HCT116 (cell line): ENCODE measurements around the gene APOL5. TPM values are rescaled to one million over a fixed set of nuclear protein-coding genes. Genes with fewer than 3 reads are reported as not detected.

Experiments
- ATAC-seq: fragments of 200-7000 bp; cut with Tn5 transposase; 2 replicates; pipeline ENCODE4 v1.9.1; 2020; ENCODE audit warnings: mild to moderate bottlenecking, moderate library complexity
- BruUV-seq: library from RNA; stranded (reverse); fragments of 400-500 nt; replicated peaks from 2 replicates; lab custom pipeline; 2021; lab: Mats Ljungman, UMichigan
- CTCF ChIA-PET: fragments of 300-600 bp; sonication (Branson Sonifier 250); formaldehyde crosslinking; loops from one replicate; lab custom pipeline; 2021; ENCODE audit warnings: antibody characterized with exemption; lab: Charles Lee
- POLR2A ChIA-PET: fragments of 300-600, 350-600 bp; sonication (Branson Sonifier 250); formaldehyde crosslinking; loops from one replicate; lab custom pipeline; 2021; ENCODE audit warnings: antibody characterized with exemption; lab: Charles Lee
- RAD21 ChIA-PET, 2 experiments: fragments of 300-600 bp; sonication (Branson Sonifier 250); formaldehyde crosslinking; loops; one replicate each; lab custom pipeline; 2023; ENCODE audit warnings: low total read pairs in 2 of 2; ENCODE audit not compliant: uncharacterized antibody in 2 of 2, unreplicated experiment in 2 of 2, low non-redundant PET in 1 of 2; lab: Charles Lee
- DNase-seq: peaks from one replicate; pipeline ENCODE4 v3.0.0-alpha.2; 2010; ENCODE audit warnings: low read depth, low spot score
- H2AFZ ChIP-seq: fragments of 200-600 bp; shearing (Covaris generic), sonication (generic); 2 replicates; pipeline ENCODE4 v1.6.1; 2017; ENCODE audit warnings: low read depth, mixed run types, mixed read lengths, antibody characterized with exemption, low read length; ENCODE audit not compliant: poor library complexity, severe bottlenecking
- H3K27ac ChIP-seq: 2 replicates; pipeline ENCODE4 v1.5.1; 2012; ENCODE audit warnings: low read depth, low read length
- H3K27me3 ChIP-seq: fragments of 200-600 bp; sonication (generic); 2 replicates; pipeline ENCODE4 v1.6.1; 2016; ENCODE audit warnings: mixed run types, low read length, mixed read lengths; ENCODE audit not compliant: insufficient read depth
- H3K36me3 ChIP-seq, 2 experiments: fragments of 200-500 bp in 1 of 2; fragments of 200-600 bp in 1 of 2; sonication (Bioruptor generic) in 1 of 2; sonication (generic) in 1 of 2; 2 replicates each; pipeline versions ENCODE4 v1.5.1 to v1.6.1; 2014 to 2016; ENCODE audit warnings: low read length in 2 of 2, inconsistent platforms in 1 of 2, mixed read lengths in 1 of 2, mixed run types in 1 of 2; ENCODE audit not compliant: insufficient read depth in 2 of 2, control insufficient read depth in 1 of 2
- H3K4me1 ChIP-seq, 2 experiments: fragments of 200-600 bp in 1 of 2; sonication (generic) in 1 of 2; 2 replicates each; pipeline versions ENCODE4 v1.5.1 to v1.6.1; 2012 to 2017; ENCODE audit warnings: low read length in 2 of 2, inconsistent platforms in 1 of 2, mild to moderate bottlenecking in 1 of 2, mixed read lengths in 1 of 2, mixed run types in 1 of 2, moderate library complexity in 1 of 2; ENCODE audit not compliant: insufficient read depth in 2 of 2, control insufficient read depth in 1 of 2
- H3K4me2 ChIP-seq: fragments of 200-600 bp; sonication (generic); 2 replicates; pipeline ENCODE4 v1.6.1; 2017; ENCODE audit warnings: mixed run types, low read length, mixed read lengths
- H3K4me3 ChIP-seq, 2 experiments: fragments of 200-600 bp in 1 of 2; sonication (generic) in 1 of 2; replicated peaks in 1 of 2; 2 replicates each; pipeline ENCODE4 v1.5.1; 2011 to 2016; ENCODE audit warnings: low read length in 2 of 2, control low read depth in 1 of 2, low read depth in 1 of 2, mild to moderate bottlenecking in 1 of 2, mixed read lengths in 1 of 2, mixed run types in 1 of 2
- H3K79me2 ChIP-seq: fragments of 200-600 bp; sonication (generic); 2 replicates; pipeline ENCODE4 v1.6.1; 2017; ENCODE audit warnings: mild to moderate bottlenecking, mixed run types, low read length, moderate library complexity, mixed read lengths; ENCODE audit not compliant: insufficient read depth
- H3K9ac ChIP-seq: fragments of 200-600 bp; sonication (generic); 2 replicates; pipeline ENCODE4 v1.6.1; 2016; ENCODE audit warnings: low read length, mixed read lengths
- H3K9me2 ChIP-seq: fragments of 200-600 bp; sonication (generic), shearing (Covaris generic); 2 replicates; pipeline ENCODE4 v1.6.1; 2017; ENCODE audit warnings: mixed run types, mild to moderate bottlenecking, moderate library complexity; ENCODE audit not compliant: insufficient read depth
- H3K9me3 ChIP-seq, 2 experiments: fragments of 200-500 bp in 1 of 2; fragments of 200-600 bp in 1 of 2; sonication (Bioruptor generic) in 1 of 2; sonication (generic) in 1 of 2; 2 replicates each; pipeline ENCODE4 v1.6.1; 2014 to 2017; ENCODE audit warnings: low read length in 2 of 2, mixed read lengths in 2 of 2, inconsistent platforms in 1 of 2, low read depth in 1 of 2, mild to moderate bottlenecking in 1 of 2, mixed run types in 1 of 2, moderate library complexity in 1 of 2; ENCODE audit not compliant: control insufficient read depth in 1 of 2, insufficient read depth in 1 of 2
- H4K20me1 ChIP-seq: fragments of 200-600 bp; sonication (generic), shearing (Covaris generic); 2 replicates; pipeline ENCODE4 v1.6.1; 2017; ENCODE audit warnings: mixed run types, mild to moderate bottlenecking, moderate library complexity; ENCODE audit not compliant: insufficient read depth
- EGR1 ChIP-seq: IDR thresholded peaks from 2 replicates; pipeline ENCODE4 v1.6.1; 2012; ENCODE audit warnings: low read depth
- ELF1 ChIP-seq: IDR thresholded peaks from 2 replicates; pipeline ENCODE4 v1.6.1; 2012; ENCODE audit warnings: low read depth, borderline replicate concordance
- JUND ChIP-seq: IDR thresholded peaks from 2 replicates; pipeline ENCODE4 v1.6.1; 2012
- MAX ChIP-seq: IDR thresholded peaks from 2 replicates; pipeline ENCODE4 v1.6.1; 2012
- POLR2A ChIP-seq: IDR thresholded peaks from 2 replicates; pipeline ENCODE4 v1.7.0; 2011; ENCODE audit warnings: borderline replicate concordance; ENCODE audit not compliant: insufficient read depth, insufficient read length; ENCODE audit errors: extremely low read depth
- POLR2AphosphoS5 ChIP-seq: IDR thresholded peaks from 2 replicates; pipeline ENCODE4 v1.6.1; 2011; ENCODE audit warnings: mild to moderate bottlenecking, low read depth, low read length, moderate library complexity
- SP1 ChIP-seq: IDR thresholded peaks from 2 replicates; pipeline ENCODE4 v1.6.1; 2012; ENCODE audit warnings: low read depth
- SRF ChIP-seq: IDR thresholded peaks from 2 replicates; pipeline ENCODE4 v1.6.1; 2012; ENCODE audit warnings: low read depth
- TCF7L2 ChIP-seq: IDR thresholded peaks from 2 replicates; pipeline ENCODE4 v1.7.0; 2011; ENCODE audit warnings: borderline replicate concordance, inconsistent platforms; ENCODE audit not compliant: insufficient read depth, insufficient read length; ENCODE audit errors: extremely low read depth
- YY1 ChIP-seq: IDR thresholded peaks from 2 replicates; pipeline ENCODE4 v1.6.1; 2011; ENCODE audit warnings: low read length, low read depth, moderate library complexity, mild to moderate bottlenecking; ENCODE audit not compliant: insufficient replicate concordance; ENCODE audit errors: extremely low read depth
- ZFX ChIP-seq: fragments of 450-650 bp; IDR thresholded peaks from 2 replicates; pipeline ENCODE4 v1.6.1; 2017
- ZNF274 ChIP-seq: fragments of 200-500 bp; sonication (Bioruptor generic); IDR thresholded peaks from 2 replicates; pipeline ENCODE4 v1.6.1; 2014; ENCODE audit warnings: mild to moderate bottlenecking, low read depth, low read length, inconsistent platforms
- intact Hi-C: fragments of 100-400 bp; cut with micrococcal nuclease; formaldehyde crosslinking; loops from 2 replicates; pipeline ENCODE4 v1.10.0; 2022
- total RNA-seq: library from RNA; stranded (reverse); gene quantifications from one replicate; pipeline ENCODE4 v1.2.1, GENCODE V29; 2021; ENCODE audit not compliant: unreplicated experiment
- TF ChIP-seq, protein P1 (sequence below): IDR thresholded peaks from 2 replicates; pipeline ENCODE4 v1.6.1; 2011; ENCODE audit warnings: mild to moderate bottlenecking, low read length, moderate library complexity; ENCODE audit not compliant: insufficient replicate concordance; ENCODE audit errors: extremely low read depth
- TF ChIP-seq, protein P2 (sequence below), 3 experiments: fragments of 200-600 bp in 1 of 3; sonication (generic) in 1 of 3; IDR thresholded peaks in 2 of 3; conservative IDR thresholded peaks in 1 of 3; 2 replicates each; pipeline ENCODE4 v1.5.1; 2012 to 2017; ENCODE audit warnings: low read depth in 2 of 3, low read length in 2 of 3, antibody characterized with exemption in 1 of 3, borderline replicate concordance in 1 of 3, control low read depth in 1 of 3, mild to moderate bottlenecking in 1 of 3, mixed read lengths in 1 of 3, mixed run types in 1 of 3, moderate library complexity in 1 of 3; ENCODE audit not compliant: insufficient read depth in 1 of 3

APOL5 gene
- total RNA-seq, 1 experiment from 2014 or later = not detected

DNA sequence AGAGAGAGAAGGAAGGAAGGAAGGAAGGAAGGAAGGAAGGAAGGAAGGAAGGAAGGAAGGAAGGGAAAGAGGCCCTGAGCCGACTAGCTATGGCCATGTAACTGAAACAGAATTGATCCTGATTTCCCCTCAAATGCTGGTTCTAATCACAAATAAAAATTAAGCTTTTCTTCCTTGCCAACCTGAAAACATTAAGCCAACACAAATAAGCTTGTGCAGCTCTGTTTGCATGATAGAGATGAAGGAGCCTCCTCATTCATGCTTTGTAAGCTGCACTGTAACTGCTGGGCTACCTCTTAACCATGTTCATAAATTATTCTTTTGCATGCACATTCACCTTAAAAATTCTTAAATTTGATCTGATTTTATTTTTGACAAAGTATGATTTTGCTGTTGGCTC lies 27.7 kb upstream of the APOL5 start (continued):
- TF ChIP-seq, protein P1, sequence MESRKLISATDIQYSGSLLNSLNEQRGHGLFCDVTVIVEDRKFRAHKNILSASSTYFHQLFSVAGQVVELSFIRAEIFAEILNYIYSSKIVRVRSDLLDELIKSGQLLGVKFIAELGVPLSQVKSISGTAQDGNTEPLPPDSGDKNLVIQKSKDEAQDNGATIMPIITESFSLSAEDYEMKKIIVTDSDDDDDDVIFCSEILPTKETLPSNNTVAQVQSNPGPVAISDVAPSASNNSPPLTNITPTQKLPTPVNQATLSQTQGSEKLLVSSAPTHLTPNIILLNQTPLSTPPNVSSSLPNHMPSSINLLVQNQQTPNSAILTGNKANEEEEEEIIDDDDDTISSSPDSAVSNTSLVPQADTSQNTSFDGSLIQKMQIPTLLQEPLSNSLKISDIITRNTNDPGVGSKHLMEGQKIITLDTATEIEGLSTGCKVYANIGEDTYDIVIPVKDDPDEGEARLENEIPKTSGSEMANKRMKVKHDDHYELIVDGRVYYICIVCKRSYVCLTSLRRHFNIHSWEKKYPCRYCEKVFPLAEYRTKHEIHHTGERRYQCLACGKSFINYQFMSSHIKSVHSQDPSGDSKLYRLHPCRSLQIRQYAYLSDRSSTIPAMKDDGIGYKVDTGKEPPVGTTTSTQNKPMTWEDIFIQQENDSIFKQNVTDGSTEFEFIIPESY = no peak
- no peak for TF ChIP-seq ZFX
- no peak for TF ChIP-seq ZNF274
- no peak for TF ChIP-seq ELF1
- TF ChIP-seq JUND = no peak
- TF ChIP-seq POLR2AphosphoS5 = no peak

DNA sequence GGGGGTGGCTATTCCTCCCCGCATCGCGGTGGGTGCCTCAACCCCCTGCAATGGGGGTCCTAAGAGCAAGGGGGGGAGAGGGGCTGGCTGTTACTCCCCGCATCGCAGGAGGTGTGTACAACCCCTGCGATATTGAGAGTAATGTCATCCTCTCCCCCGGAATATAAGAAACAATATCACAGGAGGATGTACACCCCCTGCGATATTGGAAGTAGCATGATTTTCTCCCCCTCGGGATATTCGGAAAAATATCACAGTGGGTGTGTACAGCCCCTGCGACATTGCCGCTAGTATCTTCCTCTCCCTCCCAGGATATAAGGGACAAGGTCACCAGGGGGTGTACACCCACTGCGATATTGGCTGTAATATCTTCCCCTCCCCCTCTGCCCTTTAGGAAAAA lies 22.5 kb upstream of the APOL5 start:
- DNase-seq (no peak), ATAC-seq (no peak)
- Histone ChIP-seq H3K27ac (no peak overlapping the region), H3K9me3 (no peaks in the 10 kb centered on the region), H3K27me3 (no peaks in the 10 kb centered on the region), H3K79me2 (no peaks in the 10 kb centered on the region), H4K20me1 (no peaks in the 10 kb centered on the region), H3K4me1 (no peaks in the 10 kb centered on the region), H3K36me3 (no peaks in the 10 kb centered on the region), H3K4me3 (no peak overlapping the region), H3K9ac (no peak overlapping the region)
- ChIA-PET CTCF (no interaction called here), POLR2A (no interaction called here), RAD21 (no interaction called here)
- intact Hi-C loops = no loop called here
- no TSS peak for BruUV-seq
- TF ChIP-seq EGR1 (no peak), POLR2A (no peak), SRF (no peak), MAX (no peak), SP1 (no peak), TCF7L2 (no peak), YY1 (no peak), POLR2AphosphoS5 (no peak)
- TF ChIP-seq, protein P2, sequence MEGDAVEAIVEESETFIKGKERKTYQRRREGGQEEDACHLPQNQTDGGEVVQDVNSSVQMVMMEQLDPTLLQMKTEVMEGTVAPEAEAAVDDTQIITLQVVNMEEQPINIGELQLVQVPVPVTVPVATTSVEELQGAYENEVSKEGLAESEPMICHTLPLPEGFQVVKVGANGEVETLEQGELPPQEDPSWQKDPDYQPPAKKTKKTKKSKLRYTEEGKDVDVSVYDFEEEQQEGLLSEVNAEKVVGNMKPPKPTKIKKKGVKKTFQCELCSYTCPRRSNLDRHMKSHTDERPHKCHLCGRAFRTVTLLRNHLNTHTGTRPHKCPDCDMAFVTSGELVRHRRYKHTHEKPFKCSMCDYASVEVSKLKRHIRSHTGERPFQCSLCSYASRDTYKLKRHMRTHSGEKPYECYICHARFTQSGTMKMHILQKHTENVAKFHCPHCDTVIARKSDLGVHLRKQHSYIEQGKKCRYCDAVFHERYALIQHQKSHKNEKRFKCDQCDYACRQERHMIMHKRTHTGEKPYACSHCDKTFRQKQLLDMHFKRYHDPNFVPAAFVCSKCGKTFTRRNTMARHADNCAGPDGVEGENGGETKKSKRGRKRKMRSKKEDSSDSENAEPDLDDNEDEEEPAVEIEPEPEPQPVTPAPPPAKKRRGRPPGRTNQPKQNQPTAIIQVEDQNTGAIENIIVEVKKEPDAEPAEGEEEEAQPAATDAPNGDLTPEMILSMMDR (IDR thresholded peaks at IDR 0.05 in 2 of 3, conservative IDR thresholded peaks at IDR 0.05 in 1 of 3; ENCODE audit: borderline replicate concordance in 1 of 3, insufficient read depth in 1 of 3, low read depth in 2 of 3, low read length in 2 of 3) = no peak
- TF ChIP-seq, all 23 proteins: peak for 0
- H2AFZ ChIP-seq = no peak overlapping the region
- no peak overlapping the region for H3K4me2 ChIP-seq
- H3K9me2 ChIP-seq = no peaks in the 10 kb centered on the region
